Astrocyte of the spinal cord (primary cell): ENCODE data around the gene MLIP.
A peak's percentile ranks its signal among the peaks of the same experiment; 100 is the strongest.

Source experiments
- DNase-seq: peaks from one replicate; pipeline ENCODE4 v3.0.0; 2011; ENCODE audit warnings: low read depth, low spot score
- H3K4me3 ChIP-seq: 2 replicates; pipeline ENCODE4 v1.5.1; 2011; ENCODE audit warnings: low read depth, mild to moderate bottlenecking, low read length, moderate library complexity
- CTCF ChIP-seq: IDR thresholded peaks from 2 replicates; pipeline ENCODE4 v1.5.1; 2012; ENCODE audit warnings: low read depth, mild to moderate bottlenecking, low read length, inconsistent platforms
- in situ Hi-C: cut with HindIII; loops from 2 replicates; pipeline ENCODE4 v1.10.0; 2017; ENCODE audit warnings: low sequenced_read_pairs

Gene MLIP

DNA sequence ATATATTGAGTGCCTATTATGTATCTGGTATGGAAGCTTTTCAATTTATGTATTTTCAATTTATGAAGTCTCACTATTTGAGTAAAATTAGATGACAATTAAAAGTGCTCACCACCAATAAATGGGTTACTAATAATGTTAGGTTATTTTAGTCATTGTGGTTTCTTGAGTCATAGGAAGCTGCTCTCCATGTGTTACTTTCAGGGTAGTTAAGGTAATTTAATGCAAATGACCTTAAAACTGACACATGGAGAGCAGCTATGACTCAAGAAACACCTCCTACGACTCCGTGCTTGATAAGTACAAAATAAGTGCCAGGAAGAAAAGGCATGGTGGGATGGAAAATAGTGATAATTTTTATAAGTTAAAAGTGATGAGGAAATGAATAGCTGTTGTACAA is 180.5 kb downstream of the MLIP start:
- no peak for TF ChIP-seq CTCF
- peak; percentile 74 for DNase-seq
- in situ Hi-C loops = no loop called here
- H3K4me3 ChIP-seq = no peak overlapping the region

- no peak for DNase-seq
- TF ChIP-seq CTCF = no peak
- no peak overlapping the region for H3K4me3 ChIP-seq
- in situ Hi-C loops = no loop called here
Measured at GRCh38 chr6:54294965-54295532, 183.8 kb downstream of the MLIP start.

DNA sequence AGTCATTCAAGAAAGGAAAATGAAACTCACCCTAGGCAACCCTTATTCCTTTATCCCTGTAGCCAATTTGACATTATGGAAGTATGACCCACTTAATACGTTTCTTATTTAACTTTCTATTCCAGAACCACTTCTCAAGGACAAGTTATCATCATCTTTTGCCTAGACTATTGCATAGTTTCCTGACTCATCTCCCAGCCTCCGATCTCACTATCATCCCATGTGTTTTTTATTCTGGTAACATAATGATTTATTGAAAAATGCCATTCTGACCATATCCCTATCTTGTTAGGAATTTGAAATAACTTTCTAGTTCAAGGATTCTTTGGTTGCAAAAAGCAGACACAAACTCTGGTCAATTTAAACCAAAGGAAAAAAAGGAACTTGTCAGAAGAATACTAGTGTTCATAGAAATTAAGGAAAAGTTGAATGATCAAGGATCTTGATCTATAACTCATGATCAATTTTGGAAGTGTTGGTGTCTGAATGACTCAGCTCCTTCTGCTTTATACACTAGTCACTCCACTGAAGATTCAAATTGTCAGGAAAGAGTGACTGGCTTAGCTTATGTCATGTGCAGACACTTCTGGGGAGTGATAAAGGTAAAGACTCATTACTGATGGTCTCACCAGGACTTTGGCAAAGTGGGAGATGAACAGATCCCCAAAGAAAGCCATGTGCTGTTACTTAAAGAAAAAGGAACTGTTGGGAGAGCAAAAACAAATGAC is 188.5 kb downstream of the MLIP start:
- H3K4me3 ChIP-seq = no peak overlapping the region
- no peak for DNase-seq
- in situ Hi-C loops = no loop called here
- TF ChIP-seq CTCF = no peak

DNA sequence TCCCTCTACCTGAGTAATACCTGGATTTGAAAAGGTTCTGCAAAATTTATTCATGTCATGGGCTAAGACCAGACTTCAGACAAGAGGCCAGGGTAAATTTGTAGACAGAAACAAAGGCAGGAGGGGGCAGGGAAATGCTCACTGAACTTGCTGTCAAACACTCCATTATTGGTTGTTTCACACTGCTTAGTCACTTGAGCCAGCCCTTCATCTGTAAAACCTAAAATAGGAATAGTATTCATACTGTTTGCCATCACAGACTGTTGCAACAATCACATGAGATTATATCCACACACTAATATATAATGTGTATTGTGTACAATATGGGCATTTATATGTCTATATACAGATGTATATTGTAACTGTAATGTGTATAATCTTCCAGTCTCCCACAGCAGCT is 190.5 kb downstream of the MLIP start:
- TF ChIP-seq CTCF = no peak
- in situ Hi-C loops = no loop called here
- no peak for DNase-seq
- no peak overlapping the region for H3K4me3 ChIP-seq

GRCh38 chr6:54307439-54307910 is 196.2 kb downstream of the MLIP start:
- in situ Hi-C loops = no loop called here
- no peak overlapping the region for H3K4me3 ChIP-seq
- no peak for TF ChIP-seq CTCF
- no peak for DNase-seq

DNA sequence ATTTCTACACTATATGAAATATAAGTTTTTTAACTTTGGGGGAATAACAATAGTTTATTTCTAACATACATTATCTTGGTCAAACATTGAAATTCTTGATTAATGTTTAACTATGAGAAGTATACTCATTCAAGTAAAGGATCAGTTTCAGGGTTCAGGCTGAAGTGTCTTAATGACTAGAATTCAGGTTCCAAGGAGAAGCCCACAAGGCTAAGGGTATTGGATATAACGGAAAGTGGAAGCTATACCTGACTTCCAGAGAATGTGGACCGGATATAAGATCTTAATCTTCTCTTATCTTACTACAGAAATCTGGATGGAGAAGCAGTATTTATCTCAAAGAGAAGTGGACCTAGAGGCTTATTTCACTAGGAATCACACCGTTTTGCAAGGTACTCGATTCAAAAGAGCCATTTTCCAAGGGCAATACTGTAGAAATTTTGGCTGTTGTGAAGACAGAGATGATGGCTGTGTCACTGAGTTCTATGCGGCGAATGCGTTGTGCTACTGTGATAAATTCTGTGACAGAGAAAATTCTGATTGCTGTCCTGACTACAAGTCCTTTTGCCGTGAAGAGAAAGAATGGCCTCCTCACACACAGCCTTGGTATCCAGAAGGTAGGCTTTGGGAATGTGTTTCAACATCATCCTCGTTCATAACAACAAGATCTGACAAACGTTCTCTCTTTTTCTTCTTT is 197.2 kb downstream of the MLIP start, which contains the start of gene TINAG:
TINAG (plus strand) TSS at position 153 of the 697 bp plus-strand sequence; CDS start at position 263, 110 bp downstream.
- no peak within 1 kb of the TSS for H3K4me3 ChIP-seq
- no peak for DNase-seq
- TF ChIP-seq CTCF = no peak
- in situ Hi-C loops = no loop called here
